ENCODE results near the gene PPIAL4G. TPM values are rescaled to one million over a fixed set of nuclear protein-coding genes. Genes with fewer than 3 reads are reported as not detected.
"Not testable (repeated sequence)": the region's sequence is repeated elsewhere in the genome, so short reads cannot be mapped to it uniquely, and the experiment has no call there.

The PPIAL4G gene
- polyA plus RNA-seq (2013, experiment 1 of 2; ENCODE audit: insufficient read length): not detected
- polyA plus RNA-seq (2013, experiment 2 of 2; ENCODE audit: insufficient read length): not detected

DNA sequence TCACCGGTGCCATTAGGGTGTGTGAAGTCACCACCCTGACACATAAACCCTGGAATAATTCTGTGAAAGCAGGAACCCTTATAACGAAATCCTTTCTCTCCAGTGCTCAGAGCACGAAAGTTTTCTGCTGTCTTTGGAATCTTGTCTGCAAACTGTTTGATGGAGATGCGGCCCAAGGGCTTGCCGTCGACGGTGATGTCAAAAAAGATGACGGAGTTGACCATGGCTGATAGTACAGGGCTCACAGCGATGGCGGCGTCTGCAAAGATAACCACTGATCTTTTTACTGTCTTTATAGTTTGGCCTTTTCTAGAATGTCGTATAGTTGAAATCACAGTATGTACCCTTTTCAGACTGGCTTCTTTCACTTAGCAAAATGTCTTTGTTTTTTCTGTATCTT is at the start of gene PPIAL4G:
Gene PPIAL4G (minus strand): TSS at position 274 of the 400 bp plus-strand sequence. CDS start 50 bp downstream, at position 224.
- not testable (repeated sequence) for DNase-seq

DNA sequence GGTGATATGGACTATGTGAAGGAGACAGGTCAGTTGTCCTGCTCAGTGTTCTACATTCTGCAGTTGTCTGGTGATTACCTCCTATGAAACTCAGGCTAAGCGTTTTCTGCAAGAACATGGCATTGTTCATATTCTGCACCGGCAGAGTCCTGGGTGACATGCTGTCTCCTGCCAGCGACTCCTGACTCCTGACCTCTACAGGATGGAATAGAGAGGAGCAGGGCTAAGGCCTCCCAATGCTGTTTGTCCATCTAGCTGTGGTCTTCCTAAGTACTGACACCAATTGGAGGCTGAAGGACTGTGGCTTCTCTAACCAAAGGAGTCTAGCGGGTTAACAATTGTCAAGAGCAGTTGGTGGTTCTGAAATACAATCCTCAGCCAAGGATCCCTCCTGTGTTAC is 49.1 kb upstream of the PPIAL4G start:
- not testable (repeated sequence) for DNase-seq

DNA sequence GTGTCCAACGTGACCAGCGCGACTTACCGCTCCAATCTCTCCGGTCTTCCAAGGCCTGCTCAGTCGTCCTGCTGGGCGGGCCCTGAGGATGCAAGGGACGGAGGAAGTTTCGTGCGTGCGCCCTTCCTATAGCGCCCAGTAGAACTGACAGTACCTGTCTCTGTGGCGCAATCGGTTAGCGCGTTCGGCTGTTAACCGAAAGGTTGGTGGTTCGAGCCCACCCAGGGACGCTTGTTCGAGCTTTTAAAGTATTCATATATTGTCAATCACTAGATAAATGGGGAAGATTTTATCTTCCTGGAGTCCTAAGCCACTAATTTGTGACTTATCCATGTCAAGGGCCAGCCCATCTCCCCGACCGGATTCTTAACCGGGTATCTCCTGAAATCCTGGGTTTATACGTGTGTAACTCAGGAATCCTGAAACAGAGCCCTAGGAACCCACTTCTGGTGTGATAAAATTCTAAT is 46.0 kb upstream of the PPIAL4G start:
- DNase-seq: peak; percentile 71

DNA sequence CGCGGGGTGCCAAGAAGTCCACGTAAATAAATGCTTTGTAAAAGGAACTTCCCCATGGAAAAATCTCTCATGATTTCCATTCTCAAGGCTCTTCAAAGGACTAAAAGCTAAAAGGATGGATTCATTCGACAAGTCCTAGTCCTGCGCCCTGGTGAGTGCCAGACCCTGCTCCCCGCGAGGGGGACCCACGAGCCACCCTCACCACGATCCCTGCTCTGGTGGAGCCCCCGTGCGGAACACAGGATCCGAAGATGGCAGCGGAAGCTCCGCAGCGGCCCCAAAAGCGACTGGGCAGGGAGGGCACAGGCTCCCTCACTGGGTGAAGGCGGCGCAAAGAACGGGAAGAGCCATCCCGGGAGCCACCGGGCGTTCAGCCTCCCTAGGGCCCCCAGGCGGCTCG is 45.5 kb upstream of the PPIAL4G start:
- not testable (repeated sequence) for DNase-seq

DNA sequence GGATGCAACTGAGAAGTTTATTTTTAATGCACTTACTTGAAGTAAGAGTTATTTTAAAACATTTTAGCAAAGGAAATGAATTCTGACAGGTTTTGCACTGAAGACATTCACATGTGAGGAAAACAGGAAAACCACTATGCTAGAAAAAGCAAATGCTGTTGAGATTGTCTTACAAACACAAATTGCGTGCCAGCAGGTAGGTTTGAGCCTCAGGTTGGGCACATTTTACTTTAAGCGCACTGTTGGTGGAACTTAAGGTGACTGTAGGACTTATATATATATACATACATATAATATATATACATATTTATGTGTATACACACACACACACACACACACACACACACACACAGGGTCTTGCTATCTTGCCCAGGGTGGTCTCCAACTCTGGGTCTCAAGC is 43.5 kb upstream of the PPIAL4G start:
- not testable (repeated sequence) for DNase-seq

DNA sequence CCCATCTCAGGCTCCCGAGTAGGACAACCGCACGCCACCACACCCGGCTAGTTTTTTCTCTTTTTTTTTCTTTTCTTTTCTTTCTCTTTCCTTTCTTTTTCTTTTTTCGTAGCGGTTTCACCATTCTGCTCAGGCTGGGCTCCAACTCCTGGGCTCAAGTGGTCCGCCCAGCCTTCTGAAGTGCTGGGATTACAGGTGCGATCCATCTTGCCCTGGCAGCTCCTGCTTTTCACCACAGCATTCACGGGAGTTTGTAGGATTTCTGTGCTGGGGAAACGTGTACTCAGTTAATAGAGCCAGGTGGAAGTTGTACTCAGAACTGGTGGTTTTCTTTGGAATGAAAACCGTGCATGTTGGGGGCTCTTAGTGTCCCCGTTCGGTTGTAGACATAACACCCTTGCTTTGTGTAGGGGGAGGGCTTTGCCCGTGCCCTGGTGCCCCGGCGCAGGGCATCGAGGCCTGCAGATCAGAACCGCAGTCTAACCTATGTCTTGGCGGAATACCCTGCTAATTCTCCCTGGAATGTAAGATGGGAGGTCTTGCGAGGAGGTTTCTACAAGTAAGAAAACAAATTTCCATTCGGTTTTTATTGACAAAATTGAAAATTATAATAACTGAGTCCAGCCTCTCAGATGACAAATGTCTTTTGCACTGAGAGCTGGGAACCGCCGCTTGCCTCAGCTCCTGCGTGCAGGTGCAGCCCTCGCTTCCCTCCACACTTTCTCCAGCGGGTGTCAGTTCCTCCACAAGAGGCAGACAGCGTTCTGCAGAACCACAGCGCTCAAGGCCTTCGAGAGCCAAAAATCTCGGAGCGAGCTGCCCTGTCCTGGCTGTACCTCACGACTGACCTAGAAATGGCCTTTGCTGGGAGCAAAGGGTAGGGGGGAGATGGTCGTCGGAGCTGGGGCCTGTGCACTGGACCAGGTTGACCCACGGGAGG is 40.4 kb upstream of the PPIAL4G start:
- DNase-seq: not testable (repeated sequence)

DNA sequence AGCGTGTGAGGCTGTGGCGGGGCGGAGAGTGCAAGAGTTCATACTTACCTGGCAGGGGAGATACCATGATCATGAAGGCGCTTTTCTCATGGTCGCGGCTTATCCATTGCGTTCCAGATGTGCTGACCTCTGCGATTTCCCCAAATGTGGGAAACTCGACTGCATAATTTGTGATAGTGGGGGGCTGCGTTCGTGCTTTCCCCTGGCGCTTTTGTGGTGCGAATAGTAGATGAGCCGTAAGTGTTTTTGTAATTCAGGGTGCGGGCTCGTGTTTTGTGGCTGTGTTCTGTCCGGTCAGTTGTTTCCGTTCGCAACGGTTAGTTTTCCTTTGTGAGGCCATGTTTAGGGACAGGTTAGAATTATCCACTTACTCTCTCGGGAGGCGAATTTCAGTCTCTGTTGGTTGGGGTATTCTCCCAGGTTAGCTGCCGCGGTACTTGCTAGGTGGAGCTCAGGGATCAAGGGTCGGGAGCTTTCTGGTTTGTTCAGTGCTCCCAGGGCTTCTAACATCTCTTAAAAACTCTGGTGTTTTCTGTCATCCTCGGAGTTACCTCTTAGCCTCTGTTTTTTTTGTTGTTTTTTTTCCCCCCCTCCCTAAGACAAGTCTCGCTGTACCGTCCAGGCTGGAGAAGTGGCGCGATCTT is 39.6 kb upstream of the PPIAL4G start:
- peak; percentile 99 for DNase-seq

DNA sequence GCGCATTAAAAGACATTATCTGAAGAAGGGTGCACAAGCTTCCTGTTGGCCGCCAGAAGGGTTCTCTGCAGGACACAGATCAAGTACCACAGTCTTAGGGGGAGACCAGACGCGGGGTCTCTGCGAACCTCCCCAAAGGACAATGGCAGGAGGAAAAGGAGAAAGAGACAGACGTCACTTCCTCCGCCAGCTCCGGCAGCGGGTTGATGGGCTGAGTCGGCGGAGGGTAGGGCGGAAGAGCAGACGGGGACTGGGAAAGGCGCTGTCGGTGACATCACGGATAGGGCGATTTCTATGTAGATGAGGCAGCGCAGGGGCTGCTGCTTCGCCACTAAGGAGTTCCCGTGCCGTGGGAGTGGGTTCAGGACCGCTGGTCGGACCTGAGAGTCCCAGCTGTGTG is 39.0 kb upstream of the PPIAL4G start:
- peak; percentile 93 for DNase-seq

DNA sequence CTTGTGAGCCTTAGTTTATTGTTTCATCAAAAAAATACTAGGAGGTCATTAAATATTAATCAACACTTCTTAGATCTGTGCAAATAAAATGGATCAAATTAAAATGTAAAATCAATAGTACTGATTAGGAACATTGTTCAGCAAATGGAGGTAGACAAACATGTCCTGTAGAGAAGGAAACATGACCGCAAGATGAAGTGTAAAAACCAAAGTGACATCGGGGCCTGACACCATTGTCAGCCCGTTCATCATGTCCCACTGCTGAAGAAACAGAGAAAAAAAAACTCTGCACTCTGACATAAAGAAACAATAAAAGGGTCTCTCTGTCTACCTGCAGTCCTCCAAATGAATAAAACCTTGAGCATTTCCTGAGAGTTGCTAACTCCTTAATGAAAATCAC is 31.2 kb upstream of the PPIAL4G start:
- DNase-seq: not testable (repeated sequence)

DNA sequence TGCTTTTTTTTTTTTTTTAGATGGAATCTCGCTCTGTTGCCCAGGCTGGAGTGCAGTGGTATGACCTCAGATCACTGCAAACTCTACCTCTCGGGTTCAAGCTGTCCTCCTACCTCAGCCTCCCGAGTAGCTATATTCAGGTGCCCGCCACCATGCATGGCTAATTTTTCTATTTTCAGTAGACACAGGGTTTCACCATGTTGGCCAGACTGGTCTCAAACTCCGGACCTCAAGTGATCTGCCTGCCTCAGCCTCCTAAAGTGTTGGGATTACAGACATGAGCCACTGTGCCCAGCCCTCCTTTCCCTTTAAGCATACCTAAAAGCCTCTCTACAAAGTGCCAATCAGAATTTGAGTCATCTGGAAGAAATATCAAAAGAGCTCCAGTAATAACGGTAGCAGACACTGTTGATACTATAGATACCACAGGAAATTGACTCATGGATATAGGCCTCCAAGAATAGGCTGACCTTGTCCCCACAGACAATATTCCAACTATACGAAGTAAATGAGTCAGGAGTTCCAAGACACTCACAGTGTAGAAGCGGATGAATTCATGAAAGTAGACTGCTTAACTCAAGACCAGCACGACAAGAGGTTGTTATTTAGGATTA is 29.6 kb upstream of the PPIAL4G start:
- peak; percentile 51 for DNase-seq

DNA sequence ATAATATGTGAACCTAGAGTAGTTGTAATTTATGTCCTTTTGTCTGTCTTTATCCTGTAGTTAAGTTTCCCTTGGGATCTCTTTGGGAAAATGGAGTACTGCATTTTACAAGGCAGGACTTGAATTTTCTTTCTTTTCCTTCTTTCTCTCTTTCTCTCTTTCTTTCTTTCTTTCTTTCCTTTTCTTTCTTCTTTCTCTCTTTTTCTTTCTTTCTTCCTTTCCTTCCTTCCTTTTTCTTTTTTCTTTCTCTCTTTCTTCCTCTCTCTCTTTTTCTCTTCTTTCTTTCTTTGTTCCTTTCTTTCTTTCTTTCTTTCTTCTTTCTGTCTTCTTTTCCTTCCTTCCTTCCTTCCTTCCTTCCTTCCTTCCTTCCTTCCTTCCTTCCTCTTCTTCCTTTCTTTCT is 10.8 kb upstream of the PPIAL4G start:
- not testable (repeated sequence) for DNase-seq

DNA sequence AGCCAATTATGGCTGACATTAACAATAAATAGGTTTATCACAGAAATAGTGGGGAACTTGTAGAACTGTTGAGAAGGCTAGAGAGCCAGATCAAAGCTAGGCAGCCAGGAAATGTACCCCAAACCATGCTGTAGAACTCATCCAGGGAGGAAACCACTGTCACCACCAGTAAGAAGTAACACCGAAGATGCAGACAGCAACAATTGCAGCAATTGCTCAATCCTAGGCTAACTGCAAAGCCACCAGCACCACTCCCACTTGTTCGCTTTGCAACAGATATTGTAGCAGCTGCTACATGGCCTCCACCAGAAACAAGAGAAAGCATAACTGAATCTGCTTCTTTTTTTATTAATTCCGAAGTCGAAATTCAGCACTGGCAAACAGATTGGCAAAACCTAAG is 2.0 kb downstream of the PPIAL4G start:
- not testable (repeated sequence) for DNase-seq

DNA sequence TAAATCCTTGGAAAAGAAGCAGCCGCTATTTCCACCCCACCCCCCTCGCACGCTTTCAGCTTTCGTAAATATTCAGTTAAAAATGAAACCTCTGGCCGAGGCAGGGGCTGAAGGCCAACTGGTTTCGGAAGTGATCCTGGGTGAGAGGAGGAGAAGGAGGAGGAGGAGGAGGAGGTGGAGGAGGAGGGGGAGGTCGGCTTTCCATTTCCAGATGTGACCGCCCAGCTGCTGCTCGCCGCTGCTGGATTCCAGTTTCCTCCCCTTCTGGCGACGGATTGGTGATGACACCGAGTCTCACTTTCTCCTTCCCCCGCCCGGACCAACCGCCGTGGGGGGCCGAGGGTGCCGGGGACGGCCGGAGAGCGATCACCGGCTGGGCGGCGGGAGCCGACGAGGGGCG is 23.4 kb downstream of the PPIAL4G start:
- DNase-seq: not testable (repeated sequence)

DNA sequence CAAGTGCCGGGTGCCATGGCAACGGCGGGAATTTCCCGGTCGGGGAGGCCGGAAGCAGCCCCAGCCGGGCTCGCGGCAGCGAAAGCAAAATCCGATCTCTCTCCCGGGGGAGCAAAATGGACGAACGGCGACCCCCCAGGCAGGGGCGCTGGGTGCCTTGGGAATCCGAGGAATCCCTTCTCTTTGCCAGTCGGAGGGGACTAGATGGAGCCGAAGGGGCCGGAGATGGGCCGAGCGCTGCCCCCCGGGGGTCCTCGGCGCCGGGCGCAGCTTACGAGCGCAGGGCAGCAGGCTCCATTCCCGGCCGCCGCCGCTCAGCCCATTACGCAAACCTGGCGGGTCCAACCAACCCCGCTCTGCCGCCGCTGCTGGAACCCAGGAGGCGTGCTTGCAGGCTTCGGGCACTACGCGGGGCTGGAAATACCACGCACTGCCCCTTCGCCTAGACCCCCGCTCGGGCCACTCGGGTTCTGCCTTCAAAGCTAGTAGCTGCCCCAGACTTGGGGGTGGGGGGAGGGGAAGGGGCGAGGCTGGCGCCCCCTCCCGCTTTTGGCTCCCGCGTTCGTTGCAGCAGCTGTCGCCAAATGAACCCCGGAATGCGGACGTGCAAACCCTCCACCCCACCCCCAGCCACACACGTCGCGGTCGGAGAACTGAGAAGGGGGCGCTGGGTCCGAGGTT is 24.1 kb downstream of the PPIAL4G start:
- not testable (repeated sequence) for DNase-seq

DNA sequence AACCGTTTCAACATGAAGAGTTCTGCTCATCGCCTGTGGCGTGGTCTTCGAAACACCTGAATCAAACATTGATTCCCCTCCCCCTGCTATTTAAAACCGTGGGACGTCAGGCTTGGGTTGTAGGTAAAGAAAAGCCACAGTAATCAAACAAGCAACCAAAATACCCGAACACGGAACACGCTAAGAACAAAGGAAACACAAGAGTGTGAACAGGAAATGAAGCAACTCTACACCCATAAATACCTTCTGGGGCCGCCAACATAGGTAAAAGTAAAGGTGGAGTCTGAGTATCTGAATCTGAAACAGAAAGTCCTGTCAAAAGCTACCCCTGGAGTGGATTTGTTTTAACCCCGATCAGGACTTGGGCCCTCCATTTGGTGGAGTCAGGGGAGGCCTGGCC is 24.7 kb downstream of the PPIAL4G start:
- DNase-seq: not testable (repeated sequence)

DNA sequence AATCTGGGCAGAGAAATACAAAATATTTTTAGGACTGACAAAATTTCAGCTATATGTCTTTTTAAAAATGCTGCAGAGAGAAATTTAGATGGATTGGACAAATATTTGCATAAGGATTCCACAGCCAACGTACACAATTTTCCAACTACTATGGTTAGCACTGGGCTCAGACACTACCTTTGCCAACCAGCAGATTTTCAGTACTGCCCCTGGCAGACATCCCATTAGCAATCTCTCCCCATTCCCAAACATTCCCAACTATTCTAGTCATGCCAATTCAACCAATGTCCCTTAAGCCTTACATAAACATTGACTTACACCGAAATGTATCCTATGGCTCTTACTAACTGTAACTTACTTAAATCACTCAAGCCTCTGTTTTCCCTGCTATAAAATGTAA is 30.3 kb downstream of the PPIAL4G start:
- peak; percentile 37 for DNase-seq

DNA sequence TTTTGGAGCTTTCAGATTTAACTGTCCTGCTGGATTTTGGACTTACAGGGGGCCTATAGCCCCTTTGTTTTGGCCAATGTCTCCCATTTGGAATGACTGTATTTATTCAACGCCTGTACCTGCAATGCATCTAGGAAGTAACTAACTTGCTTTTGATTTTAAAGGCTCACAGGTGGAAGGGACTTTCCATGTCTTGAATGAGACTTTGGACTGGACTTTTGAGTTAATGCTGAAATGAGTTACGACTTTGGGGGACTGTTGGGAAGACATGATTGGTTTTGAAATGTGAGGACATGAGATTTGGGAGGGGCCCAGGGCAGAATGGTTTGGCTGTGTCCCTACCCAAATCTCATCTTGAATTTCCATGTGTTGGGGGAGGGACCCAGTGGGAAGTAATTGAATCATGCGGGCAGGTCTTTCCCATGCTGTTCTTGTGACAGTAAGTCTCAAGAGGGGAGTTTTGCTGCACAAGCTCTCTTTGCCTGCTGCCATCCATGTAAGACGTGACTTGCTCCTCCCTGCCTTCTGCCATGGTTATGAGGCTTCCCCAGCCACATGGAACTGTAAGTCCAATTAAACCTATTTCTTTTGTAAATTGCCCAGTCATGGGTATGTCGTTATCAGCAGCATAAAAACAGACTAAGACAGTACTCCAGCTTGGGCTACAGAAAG is 43.3 kb downstream of the PPIAL4G start:
- DNase-seq: not testable (repeated sequence)

DNA sequence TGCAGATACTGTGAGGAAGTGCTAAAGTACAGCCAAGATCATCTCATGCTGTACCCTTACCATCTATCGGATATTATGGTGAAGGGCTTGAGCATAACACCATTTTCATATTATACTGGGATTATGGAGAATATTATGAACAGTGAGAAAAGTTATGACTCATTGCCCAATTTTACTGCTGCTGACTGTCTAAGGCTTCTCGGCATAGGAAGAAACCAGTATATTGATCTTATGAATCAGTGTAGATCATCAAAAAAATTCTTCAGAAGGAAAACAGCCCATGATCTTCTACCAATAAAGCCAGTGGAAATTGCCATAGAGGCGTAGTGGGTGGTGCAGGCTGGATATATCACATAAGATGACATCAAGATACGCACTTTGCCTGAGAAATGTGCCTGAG is 47.7 kb downstream of the PPIAL4G start:
- DNase-seq: no peak

DNA sequence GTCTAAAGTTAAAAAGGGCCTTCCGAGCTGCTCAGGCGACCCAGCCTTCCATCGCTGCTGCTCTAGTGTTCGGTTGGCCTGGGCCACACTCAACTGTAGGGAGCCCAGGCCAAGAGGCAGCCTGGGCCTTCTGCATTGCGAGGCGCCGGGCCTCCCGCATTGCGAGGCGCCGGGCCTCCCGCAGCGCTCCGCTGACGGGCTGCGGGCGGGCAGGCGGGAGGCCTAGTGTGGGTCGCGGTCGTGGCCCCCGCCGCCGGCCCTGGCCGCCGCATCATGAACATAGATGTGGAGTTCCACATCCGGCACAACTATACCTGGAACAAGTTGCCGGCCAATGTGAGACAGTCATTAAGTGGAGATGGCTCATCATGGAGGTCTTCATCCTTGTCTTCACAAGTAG is 48.3 kb downstream of the PPIAL4G start:
- no peak for DNase-seq

DNA sequence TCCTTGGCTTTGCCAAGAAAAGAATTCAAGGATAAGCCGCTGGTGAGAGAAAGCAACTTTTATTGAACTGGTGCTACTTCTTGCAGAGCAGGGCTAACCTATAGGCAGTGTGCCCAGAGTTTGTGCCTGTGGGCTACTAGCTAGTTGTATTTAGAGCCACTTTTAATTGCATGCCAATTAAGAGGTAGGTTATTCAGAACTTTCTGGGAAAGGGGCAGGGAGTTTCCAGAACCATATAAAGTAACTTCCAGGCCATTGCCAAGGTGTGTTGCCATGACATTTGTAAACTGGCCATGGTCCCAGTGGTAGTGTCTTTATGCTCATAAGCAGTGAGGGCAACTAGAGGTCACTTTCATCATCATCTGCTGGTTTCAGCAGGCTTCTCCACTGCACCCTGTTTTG is 50.2 kb downstream of the PPIAL4G start:
- not testable (repeated sequence) for DNase-seq

Data from fibroblast of skin of abdomen (primary cell).